IMR-90 (cell line): Measurements from ENCODE around the gene DNM2. TPM values are rescaled to one million over a fixed set of nuclear protein-coding genes. Genes with fewer than 3 reads are reported as not detected.
A peak's percentile ranks its signal among the peaks of the same experiment; 100 is the strongest.

Experiments
- ATAC-seq: fragments of 200-7000 bp; cut with Tn5 transposase; 2 replicates; pipeline ENCODE4 v1.9.1; 2020; ENCODE audit warnings: low read depth, mild to moderate bottlenecking, moderate library complexity
- BruUV-seq: library from RNA; stranded (reverse); fragments of 400-500 nt; replicated peaks from 2 replicates; lab custom pipeline; 2021; lab: Mats Ljungman, UMichigan
- CTCF ChIA-PET: fragments of 300-600 bp; formaldehyde crosslinking; extraction: SDS; loops from one replicate; lab custom pipeline; 2021; ENCODE audit warnings: antibody characterized with exemption; lab: Yijun Ruan, JAX
- POLR2A ChIA-PET: fragments of 300-600 bp; sonication (Branson Sonifier 250); formaldehyde crosslinking; loops from one replicate; lab custom pipeline; 2022; ENCODE audit warnings: antibody characterized with exemption; ENCODE audit not compliant: unreplicated experiment; lab: Charles Lee
- DNase-seq: peaks from one replicate; pipeline ENCODE4 v3.0.0; 2013
- H2AFZ ChIP-seq: replicated peaks from 2 replicates; pipeline ENCODE3; 2013; ENCODE audit warnings: low read length, mild to moderate bottlenecking; ENCODE audit not compliant: poor library complexity
- H2AK5ac ChIP-seq: 2 replicates; pipeline ENCODE4 v1.6.1; 2013; ENCODE audit warnings: low read depth, low read length, inconsistent platforms
- H2AK9ac ChIP-seq: replicated peaks from 2 replicates; pipeline ENCODE3; 2013; ENCODE audit warnings: mild to moderate bottlenecking, low read depth, low read length, moderate library complexity; ENCODE audit not compliant: poor library complexity
- H2BK120ac ChIP-seq: 2 replicates; pipeline ENCODE4 v1.6.1; 2013; ENCODE audit warnings: low read depth, low read length, inconsistent platforms
- H2BK15ac ChIP-seq: 3 replicates; pipeline ENCODE4 v1.6.1; 2013; ENCODE audit warnings: low read depth, low read length, inconsistent platforms
- H2BK20ac ChIP-seq: 2 replicates; pipeline ENCODE4 v1.6.1; 2013; ENCODE audit warnings: low read depth, mild to moderate bottlenecking, inconsistent platforms, low read length, moderate library complexity
- H2BK5ac ChIP-seq: 2 replicates; pipeline ENCODE4 v1.6.1; 2013; ENCODE audit warnings: mild to moderate bottlenecking, low read depth, low read length, inconsistent platforms; ENCODE audit not compliant: poor library complexity, severe bottlenecking
- H3K14ac ChIP-seq: replicated peaks from 2 replicates; pipeline ENCODE4 v1.6.1; 2013; ENCODE audit warnings: low read depth, low read length, inconsistent platforms
- H3K18ac ChIP-seq: 2 replicates; pipeline ENCODE4 v1.6.1; 2013; ENCODE audit warnings: low read depth, low read length, control low read depth
- H3K23ac ChIP-seq: 2 replicates; pipeline ENCODE4 v1.6.1; 2013; ENCODE audit warnings: low read depth, low read length, inconsistent platforms
- H3K27ac ChIP-seq: 2 replicates; pipeline ENCODE4 v1.5.1; 2013; ENCODE audit warnings: mild to moderate bottlenecking, control low read depth, low read length; ENCODE audit not compliant: insufficient read depth
- H3K27me3 ChIP-seq: 2 replicates; pipeline ENCODE4 v1.6.1; 2013; ENCODE audit warnings: low read length; ENCODE audit not compliant: control insufficient read depth, insufficient read depth
- H3K36me3 ChIP-seq: 2 replicates; pipeline ENCODE4 v1.6.1; 2013; ENCODE audit warnings: low read length, mixed read lengths; ENCODE audit not compliant: control insufficient read depth, insufficient read depth
- H3K4ac ChIP-seq: 2 replicates; pipeline ENCODE4 v1.6.1; 2013; ENCODE audit warnings: low read depth, low read length, inconsistent platforms
- H3K4me1 ChIP-seq: 2 replicates; pipeline ENCODE4 v1.6.1; 2013; ENCODE audit warnings: low read length, mixed read lengths; ENCODE audit not compliant: control insufficient read depth, insufficient read depth
- H3K4me2 ChIP-seq: 2 replicates; pipeline ENCODE4 v1.6.1; 2013; ENCODE audit warnings: low read depth, mild to moderate bottlenecking, control low read depth, low read length, moderate library complexity
- H3K4me3 ChIP-seq: 2 replicates; pipeline ENCODE4 v1.5.1; 2013; ENCODE audit warnings: low read depth, mild to moderate bottlenecking, control low read depth, low read length, moderate library complexity; ENCODE audit not compliant: insufficient read depth
- H3K56ac ChIP-seq: 2 replicates; pipeline ENCODE4 v1.6.1; 2013; ENCODE audit warnings: low read length, inconsistent platforms; ENCODE audit not compliant: insufficient read depth; ENCODE audit errors: extremely low read depth
- H3K79me1 ChIP-seq, 2 experiments: 2 replicates each; pipeline ENCODE4 v1.6.1; 2013; ENCODE audit warnings: low read length in 2 of 2, inconsistent platforms in 1 of 2, low read depth in 1 of 2
- H3K9ac ChIP-seq: 2 replicates; pipeline ENCODE4 v1.6.1; 2013; ENCODE audit warnings: low read depth, low read length, control low read depth
- H3K9me1 ChIP-seq: 2 replicates; pipeline ENCODE4 v1.6.1; 2013; ENCODE audit warnings: low read length, inconsistent platforms; ENCODE audit not compliant: insufficient read depth
- H3K9me3 ChIP-seq: 2 replicates; pipeline ENCODE4 v1.6.1; 2013; ENCODE audit warnings: low read length; ENCODE audit not compliant: control insufficient read depth, insufficient read depth
- H4K20me1 ChIP-seq: 2 replicates; pipeline ENCODE4 v1.6.1; 2013; ENCODE audit warnings: low read length, inconsistent platforms; ENCODE audit not compliant: insufficient read depth
- H4K5ac ChIP-seq: 2 replicates; pipeline ENCODE4 v1.6.1; 2013; ENCODE audit warnings: mild to moderate bottlenecking, low read depth, low read length, control low read depth
- H4K8ac ChIP-seq, 2 experiments: 2 replicates each; pipeline ENCODE4 v1.6.1; 2013; ENCODE audit warnings: low read depth in 2 of 2, low read length in 2 of 2, control low read depth in 1 of 2, inconsistent platforms in 1 of 2
- H4K91ac ChIP-seq: 2 replicates; pipeline ENCODE4 v1.6.1; 2013; ENCODE audit warnings: low read depth, low read length, inconsistent platforms; ENCODE audit not compliant: insufficient read depth
- BHLHE40 ChIP-seq: fragments of 150-350 bp; IDR thresholded peaks from 2 replicates; pipeline ENCODE4 v1.6.1; 2016; ENCODE audit warnings: mild to moderate bottlenecking, low read depth, low read length
- CEBPB ChIP-seq: IDR thresholded peaks from 2 replicates; pipeline ENCODE4 v1.6.1; 2012; ENCODE audit warnings: low read depth, low read length, improper control_type of control experiment
- CHD1 ChIP-seq: IDR thresholded peaks from 2 replicates; pipeline ENCODE4 v1.6.1; 2012; ENCODE audit warnings: low read depth, low read length, improper control_type of control experiment
- FOS ChIP-seq: fragments of 150-350 bp; IDR thresholded peaks from 2 replicates; pipeline ENCODE4 v1.6.1; 2016; ENCODE audit warnings: low read depth, low read length
- MAFK ChIP-seq: IDR thresholded peaks from 2 replicates; pipeline ENCODE4 v1.6.1; 2012; ENCODE audit warnings: low read depth, low read length, improper control_type of control experiment
- MAZ ChIP-seq: IDR thresholded peaks from 2 replicates; pipeline ENCODE4 v1.6.1; 2012; ENCODE audit warnings: low read depth, mild to moderate bottlenecking, low read length, improper control_type of control experiment, moderate library complexity, borderline replicate concordance
- MXI1 ChIP-seq: IDR thresholded peaks from 2 replicates; pipeline ENCODE4 v1.6.1; 2012; ENCODE audit warnings: low read depth, mild to moderate bottlenecking, low read length, moderate library complexity, borderline replicate concordance
- NFE2L2 ChIP-seq: fragments of 150-350 bp; IDR thresholded peaks from 2 replicates; pipeline ENCODE4 v1.6.1; 2016; ENCODE audit warnings: low read depth, mild to moderate bottlenecking, low read length
- POLR2A ChIP-seq: IDR thresholded peaks from 2 replicates; pipeline ENCODE4 v1.6.1; 2012; ENCODE audit warnings: mild to moderate bottlenecking, low read depth, low read length
- RAD21 ChIP-seq: IDR thresholded peaks from 2 replicates; pipeline ENCODE4 v1.6.1; 2012; ENCODE audit warnings: low read length, improper control_type of control experiment
- RCOR1 ChIP-seq: IDR thresholded peaks from 2 replicates; pipeline ENCODE4 v1.6.1; 2012; ENCODE audit warnings: mild to moderate bottlenecking, low read length, improper control_type of control experiment; ENCODE audit not compliant: insufficient replicate concordance
- RFX5 ChIP-seq: IDR thresholded peaks from 2 replicates; pipeline ENCODE4 v1.8.0; 2012; ENCODE audit warnings: low read depth, mild to moderate bottlenecking, low read length, moderate library complexity
- SMC3 ChIP-seq: fragments of 150-350 bp; IDR thresholded peaks from 2 replicates; pipeline ENCODE4 v1.6.1; 2016; ENCODE audit warnings: low read depth, mild to moderate bottlenecking, antibody characterized with exemption, low read length, moderate library complexity
- WGBS, 2 experiments: methylation state at CpG; one replicate each; pipeline versions ENCODE4 v1.1.5 to v1.1.7; 2013; ENCODE audit warnings: missing lambda C conversion rate in 2 of 2; ENCODE audit not compliant: insufficient read length in 1 of 2; ENCODE audit errors: extremely low coverage in 2 of 2; 5-methylcytosine and 5-hydroxymethylcytosine counted together
- dilution Hi-C: fragments of 300-500 bp; cut with HindIII; formaldehyde crosslinking; loops from one replicate; pipeline ENCODE4 v1.14.3; 2018; ENCODE audit warnings: low sequenced_read_pairs; ENCODE audit not compliant: unreplicated experiment
- in situ Hi-C: fragments of 300-500 bp; cut with MboI; formaldehyde crosslinking; loops from 3 replicates; pipeline ENCODE4 v1.14.3; 2019; ENCODE audit warnings: low sequenced_read_pairs, inconsistent platforms, mixed read lengths
- intact Hi-C: fragments of 100-400 bp; cut with micrococcal nuclease; formaldehyde crosslinking; loops from 2 replicates; pipeline ENCODE4 v1.10.0; 2022
- polyA plus RNA-seq, 3 experiments: library from polyadenylated mRNA; depleted of rRNA; stranded (reverse); fragments of >200 nt; gene quantifications; 2 replicates each; pipeline ENCODE4 v1.2.3, GENCODE V29; 2012; ENCODE audit warnings: low replicate concordance in 1 of 3
- total RNA-seq: library from RNA; depleted of rRNA; stranded (reverse); fragments of >200 nt; gene quantifications from 2 replicates; pipeline ENCODE4 v1.2.3, GENCODE V29; 2012
- TF ChIP-seq, protein P1 (sequence below): fragments of 150-350 bp; IDR thresholded peaks from 2 replicates; pipeline ENCODE4 v1.6.1; 2016; ENCODE audit warnings: low read depth, mild to moderate bottlenecking, low read length, moderate library complexity, borderline replicate concordance
- TF ChIP-seq, protein P2 (sequence below): fragments of 150-350 bp; IDR thresholded peaks from 2 replicates; pipeline ENCODE4 v1.6.1; 2017; ENCODE audit warnings: mild to moderate bottlenecking, antibody characterized with exemption, low read length, low read depth
- TF ChIP-seq, protein P3 (sequence below): conservative IDR thresholded peaks from 2 replicates; pipeline ENCODE4 v1.5.1; 2012; ENCODE audit warnings: mild to moderate bottlenecking, low read depth, low read length, improper control_type of control experiment

The DNM2 gene
- total and polyA plus RNA-seq, 2 of the 4 experiments (the other 2 are of a cell fraction) = 55.6 to 74.2 TPM

DNA sequence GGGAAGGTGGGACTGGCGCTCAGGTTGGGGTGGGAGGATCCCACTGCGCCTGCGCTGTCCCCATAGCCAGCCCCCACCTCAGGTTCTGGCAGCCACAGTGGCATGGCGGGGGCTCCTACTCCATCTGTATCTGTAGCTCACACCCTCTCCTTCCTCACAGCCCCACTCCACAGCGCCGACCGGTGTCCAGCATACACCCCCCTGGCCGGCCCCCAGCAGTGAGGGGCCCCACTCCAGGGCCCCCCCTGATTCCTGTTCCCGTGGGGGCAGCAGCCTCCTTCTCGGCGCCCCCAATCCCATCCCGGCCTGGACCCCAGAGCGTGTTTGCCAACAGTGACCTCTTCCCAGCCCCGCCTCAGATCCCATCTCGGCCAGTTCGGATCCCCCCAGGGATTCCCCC is 112.1 kb downstream of the DNM2 start:
- dilution Hi-C loops (no loop called here), intact Hi-C loops (no loop called here)
- no peaks in the 10 kb centered on the region for H3K4me1 ChIP-seq

More for the DNA sequence above, 112.1 kb downstream of the DNM2 start:
- no peak overlapping the region for H4K5ac ChIP-seq
- no peak overlapping the region for H3K4me2 ChIP-seq
- H4K20me1 ChIP-seq = no peaks in the 10 kb centered on the region; the same call in 1 of the 2 replicates
- 100% methylated on average over 3 of the region's 16 CpGs; no CpG with 5 or more reads in 1 of the 2 experiments for WGBS, 2 experiments
- TF ChIP-seq BHLHE40 = no peak
- TF ChIP-seq CEBPB = no peak
- no peak for TF ChIP-seq CHD1
- TF ChIP-seq RCOR1 = no peak
- TF ChIP-seq, protein P1, sequence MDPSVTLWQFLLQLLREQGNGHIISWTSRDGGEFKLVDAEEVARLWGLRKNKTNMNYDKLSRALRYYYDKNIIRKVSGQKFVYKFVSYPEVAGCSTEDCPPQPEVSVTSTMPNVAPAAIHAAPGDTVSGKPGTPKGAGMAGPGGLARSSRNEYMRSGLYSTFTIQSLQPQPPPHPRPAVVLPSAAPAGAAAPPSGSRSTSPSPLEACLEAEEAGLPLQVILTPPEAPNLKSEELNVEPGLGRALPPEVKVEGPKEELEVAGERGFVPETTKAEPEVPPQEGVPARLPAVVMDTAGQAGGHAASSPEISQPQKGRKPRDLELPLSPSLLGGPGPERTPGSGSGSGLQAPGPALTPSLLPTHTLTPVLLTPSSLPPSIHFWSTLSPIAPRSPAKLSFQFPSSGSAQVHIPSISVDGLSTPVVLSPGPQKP = no peak
- TF ChIP-seq RFX5 = no peak
- TF ChIP-seq RAD21 = no peak
- TF ChIP-seq, protein P2, sequence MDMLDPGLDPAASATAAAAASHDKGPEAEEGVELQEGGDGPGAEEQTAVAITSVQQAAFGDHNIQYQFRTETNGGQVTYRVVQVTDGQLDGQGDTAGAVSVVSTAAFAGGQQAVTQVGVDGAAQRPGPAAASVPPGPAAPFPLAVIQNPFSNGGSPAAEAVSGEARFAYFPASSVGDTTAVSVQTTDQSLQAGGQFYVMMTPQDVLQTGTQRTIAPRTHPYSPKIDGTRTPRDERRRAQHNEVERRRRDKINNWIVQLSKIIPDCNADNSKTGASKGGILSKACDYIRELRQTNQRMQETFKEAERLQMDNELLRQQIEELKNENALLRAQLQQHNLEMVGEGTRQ = no peak
- TF ChIP-seq MXI1 = no peak
- no peak for TF ChIP-seq FOS
- no peak for TF ChIP-seq MAFK
- TF ChIP-seq SMC3 = no peak
- TF ChIP-seq, protein P3, sequence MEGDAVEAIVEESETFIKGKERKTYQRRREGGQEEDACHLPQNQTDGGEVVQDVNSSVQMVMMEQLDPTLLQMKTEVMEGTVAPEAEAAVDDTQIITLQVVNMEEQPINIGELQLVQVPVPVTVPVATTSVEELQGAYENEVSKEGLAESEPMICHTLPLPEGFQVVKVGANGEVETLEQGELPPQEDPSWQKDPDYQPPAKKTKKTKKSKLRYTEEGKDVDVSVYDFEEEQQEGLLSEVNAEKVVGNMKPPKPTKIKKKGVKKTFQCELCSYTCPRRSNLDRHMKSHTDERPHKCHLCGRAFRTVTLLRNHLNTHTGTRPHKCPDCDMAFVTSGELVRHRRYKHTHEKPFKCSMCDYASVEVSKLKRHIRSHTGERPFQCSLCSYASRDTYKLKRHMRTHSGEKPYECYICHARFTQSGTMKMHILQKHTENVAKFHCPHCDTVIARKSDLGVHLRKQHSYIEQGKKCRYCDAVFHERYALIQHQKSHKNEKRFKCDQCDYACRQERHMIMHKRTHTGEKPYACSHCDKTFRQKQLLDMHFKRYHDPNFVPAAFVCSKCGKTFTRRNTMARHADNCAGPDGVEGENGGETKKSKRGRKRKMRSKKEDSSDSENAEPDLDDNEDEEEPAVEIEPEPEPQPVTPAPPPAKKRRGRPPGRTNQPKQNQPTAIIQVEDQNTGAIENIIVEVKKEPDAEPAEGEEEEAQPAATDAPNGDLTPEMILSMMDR = no peak
- TF ChIP-seq POLR2A = no peak
- TF ChIP-seq NFE2L2 = no peak
- no peak for TF ChIP-seq MAZ
- peaks cover 2% of the 10 kb centered on the region; the same call in 1 of the 2 replicates for H3K9me1 ChIP-seq
- ATAC-seq (no peak), DNase-seq (no peak)
- H3K9ac ChIP-seq = no peak overlapping the region
- no peak overlapping the region for H3K18ac ChIP-seq
- no peak overlapping the region for H2AK5ac ChIP-seq
- H2AK9ac ChIP-seq = peak overlapping the region; percentile 55
- H2BK20ac ChIP-seq = no peak overlapping the region
- no peak overlapping the region for H2BK5ac ChIP-seq
- H3K4me3 ChIP-seq = no peak overlapping the region
- H3K14ac ChIP-seq = no peak overlapping the region
- H3K56ac ChIP-seq = no peak overlapping the region
- H3K23ac ChIP-seq = no peak overlapping the region
- in situ Hi-C loops = no loop called here
- BruUV-seq = no TSS peak
- H2BK15ac ChIP-seq = no peak overlapping the region
- H3K27me3 ChIP-seq = no peaks in the 10 kb centered on the region
- CTCF ChIA-PET = no interaction called here
- POLR2A ChIA-PET = no interaction called here
- no peak overlapping the region for H4K91ac ChIP-seq
- no peak overlapping the region for H2AFZ ChIP-seq
- H3K36me3 ChIP-seq = peaks cover 55% of the 10 kb centered on the region
- no peaks in the 10 kb centered on the region for H3K9me3 ChIP-seq
- H3K4ac ChIP-seq = no peak overlapping the region
- no peak overlapping the region for H4K8ac ChIP-seq
- H3K79me1 ChIP-seq = peaks cover 2 to 3% of the 10 kb centered on the region in 2 experiments; a peak in 3 of 4 replicates
- H3K27ac ChIP-seq = no peak overlapping the region
- no peak overlapping the region for H2BK120ac ChIP-seq
